NB4 (cell line): ENCODE data around the gene CGRRF1.

ENCODE experiments used
- CTCF ChIP-seq: IDR thresholded peaks from one replicate; pipeline ENCODE4 v1.5.1; 2012; ENCODE audit warnings: low read depth, low read length
- MYC ChIP-seq: IDR thresholded peaks from 2 replicates; pipeline ENCODE4 v1.6.1; 2011; ENCODE audit warnings: low read depth, low read length
- POLR2A ChIP-seq: IDR thresholded peaks from 2 replicates; pipeline ENCODE4 v1.6.1; 2011; ENCODE audit warnings: mild to moderate bottlenecking; ENCODE audit not compliant: insufficient read length; ENCODE audit errors: extremely low read depth
- TF ChIP-seq, protein P1 (sequence below): IDR thresholded peaks from 2 replicates; pipeline ENCODE4 v1.6.1; 2011; ENCODE audit warnings: low read depth, low read length

DNA sequence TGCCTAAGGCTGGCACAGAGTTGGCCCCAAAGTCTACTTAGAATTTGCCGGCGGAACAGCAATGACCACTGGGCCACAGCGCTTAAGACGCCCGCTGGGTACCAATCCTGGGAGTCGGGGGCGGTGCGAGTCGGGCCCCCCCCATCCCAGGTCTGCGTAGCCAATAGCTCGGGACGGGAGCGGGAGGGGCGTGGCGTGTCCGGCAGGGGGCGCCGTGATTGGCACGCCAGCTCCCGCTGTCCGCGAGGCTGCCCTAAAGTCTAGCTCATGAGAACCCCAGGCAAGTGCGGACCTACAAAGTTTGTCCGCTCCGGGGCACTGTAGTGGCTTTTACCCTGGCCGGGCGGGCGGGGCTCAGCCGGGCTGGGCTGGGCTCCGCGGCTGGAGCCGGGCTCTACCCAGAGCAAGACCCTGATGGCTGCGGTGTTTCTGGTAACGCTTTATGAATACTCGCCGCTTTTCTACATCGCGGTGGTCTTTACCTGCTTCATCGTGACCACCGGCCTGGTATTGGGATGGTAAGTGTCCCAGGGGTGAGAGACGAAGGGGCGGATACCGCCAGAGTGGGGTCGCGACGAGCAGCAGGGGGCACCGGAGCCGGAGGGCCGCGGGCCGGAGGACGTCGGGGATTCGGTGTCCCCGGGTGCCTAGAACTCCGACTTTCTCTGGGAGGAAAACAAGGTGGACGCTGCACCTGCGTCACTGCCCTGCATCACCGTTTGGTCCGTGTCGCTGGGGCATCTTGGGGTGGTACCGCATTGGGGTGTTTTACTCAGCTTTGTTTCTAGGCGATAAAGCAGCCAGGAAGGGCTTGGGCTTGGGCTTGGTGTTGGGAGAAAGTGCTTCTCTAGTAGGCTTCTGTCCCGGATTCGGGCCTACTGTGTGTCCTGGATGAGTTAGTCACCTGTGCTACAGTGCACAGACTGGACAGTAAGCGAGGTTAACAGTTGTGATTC lies at the start of gene CGRRF1:
- TF ChIP-seq CTCF: no peak
- TF ChIP-seq, protein P1, sequence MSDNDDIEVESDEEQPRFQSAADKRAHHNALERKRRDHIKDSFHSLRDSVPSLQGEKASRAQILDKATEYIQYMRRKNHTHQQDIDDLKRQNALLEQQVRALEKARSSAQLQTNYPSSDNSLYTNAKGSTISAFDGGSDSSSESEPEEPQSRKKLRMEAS: peak; percentile 66; the same call in 1 of the 2 replicates
- TF ChIP-seq POLR2A: peak; percentile 34
- peak; percentile 32; the same call in 1 of the 2 replicates for TF ChIP-seq MYC
